Ovary (tissue), 3 donors: ENCODE measurements around the gene NRXN3.

Experiments used
- CTCF ChIP-seq, 3 donors: fragments of 450-650 bp in 2 of 3; fragments of 200-600 bp in 1 of 3; IDR thresholded peaks; one replicate each; pipeline versions ENCODE4 v1.5.1 to v1.8.0; 2016 to 2022; ENCODE audit warnings: antibody characterized with exemption in 3 of 3, mild to moderate bottlenecking in 1 of 3
- EP300 ChIP-seq: sonication (generic); formaldehyde crosslinking; IDR thresholded peaks from one replicate; pipeline ENCODE4 v1.6.1; 2017; ENCODE audit warnings: antibody characterized with exemption
- donor health status: DM: no; HTN: no; CAD: no.

GRCh38 chr14:78131201-78131600 lies 39.0 kb upstream of the NRXN3 start:
- TF ChIP-seq CTCF (IDR thresholded peaks at IDR 0.05) = no peak
- TF ChIP-seq EP300 = no peak
